Suprapubic skin (tissue), 4 donors: ENCODE data around the gene FCAR.

ENCODE experiments used
- EP300 ChIP-seq: sonication (generic); formaldehyde crosslinking; IDR thresholded peaks from one replicate; pipeline ENCODE4 v1.6.1; 2017; ENCODE audit warnings: antibody characterized with exemption
- POLR2A ChIP-seq, 2 donors: fragments of 450-650 bp; IDR thresholded peaks; one replicate each; pipeline ENCODE4 v1.6.1; 2017; ENCODE audit warnings: antibody characterized with exemption in 2 of 2, mild to moderate bottlenecking in 2 of 2, moderate library complexity in 2 of 2
- POLR2AphosphoS5 ChIP-seq, 3 donors: sonication (generic); formaldehyde crosslinking; IDR thresholded peaks; one replicate each; pipeline ENCODE4 v1.6.1; 2017; ENCODE audit warnings: antibody characterized with exemption in 3 of 3
- TF ChIP-seq, protein P1 (sequence below), 2 donors: fragments of 200-600 bp in 1 of 2; fragments of 450-650 bp in 1 of 2; sonication (generic) in 1 of 2; IDR thresholded peaks; one replicate each; pipeline ENCODE4 v1.5.1; 2016 to 2019; ENCODE audit warnings: antibody characterized with exemption in 2 of 2, mild to moderate bottlenecking in 1 of 2, moderate library complexity in 1 of 2

DNA sequence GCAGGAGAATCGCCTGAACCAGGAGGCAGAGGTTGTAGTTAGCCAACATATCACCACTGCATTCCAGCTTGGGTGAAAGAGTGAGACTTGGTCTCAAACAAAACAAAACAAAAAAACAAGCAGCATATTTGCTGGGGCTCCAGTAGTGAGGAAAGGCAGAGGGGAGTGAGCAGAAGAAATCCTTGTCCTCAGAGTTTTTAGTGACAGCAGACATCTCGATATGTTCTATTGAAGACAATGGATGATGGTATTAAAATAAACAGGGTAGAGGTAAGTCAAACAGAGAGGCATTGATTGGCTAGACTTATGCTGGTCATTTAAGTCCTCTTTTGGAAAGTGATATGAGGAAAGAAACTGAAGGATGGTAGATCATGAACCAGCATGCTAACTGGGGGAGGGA, 54.3 kb downstream of the FCAR start:
- TF ChIP-seq POLR2A (IDR thresholded peaks at IDR 0.05): no peak
- no peak for TF ChIP-seq POLR2AphosphoS5 (IDR thresholded peaks at IDR 0.05)
- TF ChIP-seq, protein P1, sequence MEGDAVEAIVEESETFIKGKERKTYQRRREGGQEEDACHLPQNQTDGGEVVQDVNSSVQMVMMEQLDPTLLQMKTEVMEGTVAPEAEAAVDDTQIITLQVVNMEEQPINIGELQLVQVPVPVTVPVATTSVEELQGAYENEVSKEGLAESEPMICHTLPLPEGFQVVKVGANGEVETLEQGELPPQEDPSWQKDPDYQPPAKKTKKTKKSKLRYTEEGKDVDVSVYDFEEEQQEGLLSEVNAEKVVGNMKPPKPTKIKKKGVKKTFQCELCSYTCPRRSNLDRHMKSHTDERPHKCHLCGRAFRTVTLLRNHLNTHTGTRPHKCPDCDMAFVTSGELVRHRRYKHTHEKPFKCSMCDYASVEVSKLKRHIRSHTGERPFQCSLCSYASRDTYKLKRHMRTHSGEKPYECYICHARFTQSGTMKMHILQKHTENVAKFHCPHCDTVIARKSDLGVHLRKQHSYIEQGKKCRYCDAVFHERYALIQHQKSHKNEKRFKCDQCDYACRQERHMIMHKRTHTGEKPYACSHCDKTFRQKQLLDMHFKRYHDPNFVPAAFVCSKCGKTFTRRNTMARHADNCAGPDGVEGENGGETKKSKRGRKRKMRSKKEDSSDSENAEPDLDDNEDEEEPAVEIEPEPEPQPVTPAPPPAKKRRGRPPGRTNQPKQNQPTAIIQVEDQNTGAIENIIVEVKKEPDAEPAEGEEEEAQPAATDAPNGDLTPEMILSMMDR (IDR thresholded peaks at IDR 0.05): no peak
- no peak for TF ChIP-seq EP300
